Retinal pigment epithelial cell (primary cell): ENCODE results near the gene EFNA5.
A peak's percentile ranks its signal among the peaks of the same experiment; 100 is the strongest.

Experiments used
- DNase-seq: peaks from one replicate; pipeline ENCODE4 v3.0.0-alpha.2; 2010; ENCODE audit warnings: low read depth
- H3K4me3 ChIP-seq: 2 replicates; pipeline ENCODE4 v1.5.1; 2011; ENCODE audit warnings: mild to moderate bottlenecking, low read length, control low read depth, moderate library complexity
- CTCF ChIP-seq: conservative IDR thresholded peaks from 2 replicates; pipeline ENCODE4 v1.5.1; 2011; ENCODE audit warnings: low read depth, low read length, control low read depth, inconsistent platforms

Gene EFNA5

DNA sequence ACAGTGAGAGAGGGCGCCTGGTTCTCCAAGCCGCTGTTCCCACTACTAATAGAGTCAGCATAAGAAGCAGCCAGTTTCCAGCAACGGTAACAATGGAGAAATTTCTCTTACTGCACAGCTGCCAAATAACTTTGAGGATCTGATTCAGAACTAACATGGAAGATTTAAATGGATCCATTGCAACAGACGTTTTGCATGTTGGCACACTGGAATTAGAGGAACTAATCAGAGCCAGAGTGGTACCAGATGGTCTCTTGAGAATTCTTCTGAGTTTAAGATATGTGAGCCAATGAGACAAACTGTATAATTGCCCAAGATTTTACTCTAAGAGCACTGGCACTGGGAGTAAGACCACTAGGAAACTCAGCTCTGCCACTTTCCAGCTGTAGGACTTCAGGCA is 186.5 kb downstream of the EFNA5 start:
- H3K4me3 ChIP-seq, result no peak overlapping the region
- no peak for TF ChIP-seq CTCF
- DNase-seq, result no peak

DNA sequence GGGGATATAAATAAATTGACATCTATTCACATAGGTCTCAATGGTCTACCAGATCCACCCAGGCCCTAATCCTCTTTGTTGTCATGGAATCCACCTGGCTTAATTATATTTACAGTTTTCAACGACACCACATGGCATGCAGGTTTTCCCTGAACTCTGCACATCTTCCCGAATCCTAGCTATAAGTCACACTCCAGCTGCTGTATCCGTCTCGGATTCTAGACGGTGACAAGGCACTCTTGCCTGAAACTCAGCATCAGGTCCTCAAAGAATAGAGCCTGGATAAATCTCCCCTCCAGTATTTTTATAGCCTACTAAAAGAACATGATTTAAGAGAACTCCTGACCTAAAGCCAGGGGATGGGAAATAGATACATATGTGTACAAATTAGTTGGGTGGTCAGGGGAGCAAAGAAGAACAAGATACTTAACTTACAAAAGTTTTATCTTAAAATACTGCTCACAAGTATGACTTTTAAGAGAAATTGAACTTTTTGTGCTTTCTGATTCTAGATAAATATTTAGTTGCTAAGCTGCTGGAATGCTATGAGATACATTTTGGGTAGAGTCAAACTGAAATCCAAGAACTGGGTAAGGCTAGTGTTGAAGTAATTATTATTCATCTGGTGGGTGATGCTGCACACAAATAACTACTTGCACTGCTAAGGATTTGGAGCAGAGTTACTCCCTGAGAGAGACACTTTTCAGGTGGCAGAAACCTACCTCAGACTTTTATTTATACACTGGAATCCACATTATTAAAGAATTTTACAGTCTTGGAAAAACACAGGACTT is 187.3 kb downstream of the EFNA5 start:
- TF ChIP-seq CTCF, result no peak
- no peak overlapping the region for H3K4me3 ChIP-seq
- DNase-seq, result peak; percentile 34

GRCh38 chr5:107478068-107478641 is 192.6 kb downstream of the EFNA5 start:
- DNase-seq, result no peak

GRCh38 chr5:107477492-107477891 is 193.2 kb downstream of the EFNA5 start:
- no peak for DNase-seq
- no peak overlapping the region for H3K4me3 ChIP-seq
- no peak for TF ChIP-seq CTCF

More at GRCh38 chr5:107478068-107478641, 192.6 kb downstream of the EFNA5 start:
- TF ChIP-seq CTCF, result no peak
- no peak overlapping the region for H3K4me3 ChIP-seq

- TF ChIP-seq CTCF, result no peak
- no peak overlapping the region for H3K4me3 ChIP-seq
- peak; percentile 34 for DNase-seq
Measured at GRCh38 chr5:107476783-107477182, 194.0 kb downstream of the EFNA5 start.

DNA sequence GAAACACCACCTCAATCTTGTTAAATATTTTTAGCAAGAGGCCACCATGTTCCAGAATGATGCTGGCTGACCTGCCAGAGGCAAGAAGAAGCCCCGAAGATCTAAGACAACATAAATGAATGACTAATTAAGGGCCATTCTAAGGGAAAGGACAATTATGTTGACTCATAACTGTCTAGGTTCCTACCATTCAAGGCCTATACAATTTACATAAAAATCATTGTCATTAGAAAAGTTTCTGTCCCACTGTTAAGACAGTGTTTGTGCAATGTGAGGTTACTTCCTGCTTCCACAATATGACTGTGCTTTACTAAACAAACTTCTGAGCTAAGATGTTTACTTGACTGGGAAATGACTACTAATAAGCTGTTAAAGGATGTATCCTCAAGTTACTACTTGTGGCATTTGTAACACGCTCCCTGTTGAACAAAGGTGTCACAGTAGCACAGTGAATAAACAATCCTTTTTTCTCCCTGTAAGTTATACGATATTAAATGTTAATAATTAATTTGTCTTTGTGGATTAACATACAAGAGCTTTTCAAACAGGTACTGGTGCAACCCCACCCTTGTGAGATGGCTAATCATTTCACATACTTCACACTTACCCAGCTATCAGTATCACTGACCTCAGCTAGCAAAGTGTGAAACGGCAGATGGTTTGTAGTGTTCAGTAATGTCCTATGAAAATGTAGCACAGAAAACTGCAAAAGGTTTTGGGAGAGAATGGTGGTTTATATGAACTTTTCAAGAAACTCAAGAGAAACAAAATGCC is 195.8 kb downstream of the EFNA5 start:
- no peak for DNase-seq
- no peak for TF ChIP-seq CTCF
- H3K4me3 ChIP-seq, result no peak overlapping the region

DNA sequence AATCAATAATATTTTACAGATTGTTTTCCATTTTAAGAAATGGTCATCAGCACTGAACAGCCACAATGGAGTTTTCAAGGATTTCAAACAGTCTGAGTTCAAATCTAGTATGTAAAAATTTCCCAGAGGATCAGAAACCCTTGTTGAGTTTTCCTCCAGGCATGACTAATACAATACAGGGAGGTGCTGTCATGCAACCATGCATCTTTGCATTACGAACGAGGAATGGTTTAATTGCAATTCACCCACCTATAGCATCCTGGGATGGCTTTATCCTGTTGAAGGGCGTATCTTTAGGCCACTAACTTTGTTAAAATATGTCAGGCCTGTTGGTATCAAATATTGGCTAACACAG is 196.4 kb downstream of the EFNA5 start:
- no peak for DNase-seq
- no peak overlapping the region for H3K4me3 ChIP-seq
- no peak for TF ChIP-seq CTCF
